Activated T-cell treated with anti-CD3 and anti-CD28 coated beads, Interleukin-2, amount 50 U/mL, for 4 hours (primary cell): ENCODE data around the gene CPD. TPM values are rescaled to one million over a fixed set of nuclear protein-coding genes. Genes with fewer than 3 reads are reported as not detected.

Experiments
- ATAC-seq, 2 donors: fragments of 200-7000 bp; cut with Tn5 transposase; one replicate each; pipeline ENCODE4 v1.10.0; 2021
- DNase-seq: peaks from one replicate; pipeline ENCODE4 v3.0.0-alpha.2; 2020
- H3K27me3 Mint-ChIP-seq: one replicate; pipeline ENCODE4 v1.8.0; 2021; ENCODE audit warnings: low read depth, mixed read lengths
- H3K36me3 Mint-ChIP-seq: one replicate; pipeline ENCODE4 v1.8.0; 2022; ENCODE audit warnings: mixed read lengths; ENCODE audit not compliant: insufficient read depth
- H3K4me1 Mint-ChIP-seq: one replicate; pipeline ENCODE4 v1.8.0; 2021; ENCODE audit warnings: low read depth, mixed read lengths
- H3K4me3 Mint-ChIP-seq: one replicate; pipeline ENCODE4 v1.8.0; 2021; ENCODE audit warnings: mild to moderate bottlenecking, moderate library complexity, mixed read lengths
- H3K9me3 Mint-ChIP-seq: one replicate; pipeline ENCODE4 v1.8.0; 2021; ENCODE audit warnings: mixed read lengths
- total RNA-seq, 3 donors: library from RNA; stranded (reverse); gene quantifications; one replicate each; pipeline ENCODE4 v1.2.1, GENCODE V29; 2021

CPD gene
- total RNA-seq, 3 donors from 2014 or later = 31.1 to 40.2 (median 38.7) TPM

DNA sequence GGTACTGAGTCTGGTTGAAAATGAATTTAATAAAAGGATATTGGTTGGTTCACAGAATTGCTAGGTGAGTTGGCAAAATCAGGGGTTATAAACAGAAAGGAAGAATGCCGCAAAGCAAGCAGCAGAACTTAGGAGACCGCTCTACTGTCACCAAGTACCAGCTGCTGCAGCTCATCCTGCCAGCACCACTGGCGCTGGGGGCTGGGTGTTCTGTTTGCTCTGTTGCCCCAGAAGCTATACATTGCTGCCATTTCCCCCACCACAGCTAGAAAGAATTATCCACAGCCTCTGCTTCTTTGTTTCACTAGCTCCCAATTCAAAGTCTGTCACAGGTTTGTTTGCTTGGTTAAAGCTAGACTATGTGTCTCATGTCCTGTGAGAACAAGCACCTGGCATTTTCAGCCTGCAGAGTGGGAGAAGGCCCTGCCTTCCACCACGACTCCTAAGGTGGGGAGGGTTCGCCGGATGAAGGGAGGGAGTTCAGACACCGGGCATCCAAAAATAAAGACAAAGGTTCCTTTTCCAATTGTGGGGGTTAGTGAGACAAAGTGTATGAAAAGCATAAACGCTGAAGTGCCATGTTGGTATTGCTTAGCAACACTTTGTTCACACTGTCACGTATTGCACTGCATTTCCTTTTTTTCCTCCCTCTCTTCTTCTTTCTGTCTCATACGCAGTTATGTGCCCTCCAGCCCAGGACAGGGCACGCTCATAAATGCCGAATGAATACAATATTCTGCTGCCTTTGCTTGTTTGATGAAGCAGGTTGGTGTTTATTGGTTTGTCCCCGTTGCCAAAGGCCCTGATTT, 9.6 kb upstream of the CPD start:
- Mint-ChIP-seq H3K4me1 (peaks cover 51% of the 10 kb centered on the region), H3K9me3 (no peaks in the 10 kb centered on the region), H3K4me3 (no peak overlapping the region), H3K36me3 (no peaks in the 10 kb centered on the region), H3K27me3 (no peaks in the 10 kb centered on the region)
- DNase-seq (no peak), ATAC-seq (no peak)

- Mint-ChIP-seq H3K36me3 (no peaks in the 10 kb centered on the region), H3K9me3 (no peaks in the 10 kb centered on the region), H3K4me1 (peaks cover 50% of the 10 kb centered on the region), H3K4me3 (no peak overlapping the region), H3K27me3 (no peaks in the 10 kb centered on the region)
- ATAC-seq (no peak), DNase-seq (no peak)
These were observed 8.7 kb upstream of the CPD start for GRCh38 chr17:30369995-30370394.

DNA sequence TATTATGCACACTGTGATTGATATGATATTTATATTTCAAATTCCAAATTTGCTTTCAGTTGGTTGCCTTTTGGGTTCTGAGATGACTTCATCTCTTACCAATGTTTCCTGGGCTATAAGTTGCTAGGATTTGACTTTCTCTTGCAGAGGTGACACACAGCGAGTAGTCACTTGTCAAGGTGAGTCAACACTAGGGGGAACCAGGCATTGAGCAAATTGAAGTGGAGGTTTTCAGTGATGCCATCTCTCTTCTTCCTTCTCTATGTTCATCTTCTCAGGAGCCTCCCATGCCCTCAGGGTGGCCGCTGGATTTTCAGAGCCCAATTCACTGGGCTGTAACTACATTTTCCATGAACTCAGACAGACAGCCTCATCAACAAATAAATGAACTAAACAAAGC, 6.0 kb upstream of the CPD start:
- Mint-ChIP-seq H3K36me3 (no peaks in the 10 kb centered on the region), H3K4me3 (no peak overlapping the region)

DNA sequence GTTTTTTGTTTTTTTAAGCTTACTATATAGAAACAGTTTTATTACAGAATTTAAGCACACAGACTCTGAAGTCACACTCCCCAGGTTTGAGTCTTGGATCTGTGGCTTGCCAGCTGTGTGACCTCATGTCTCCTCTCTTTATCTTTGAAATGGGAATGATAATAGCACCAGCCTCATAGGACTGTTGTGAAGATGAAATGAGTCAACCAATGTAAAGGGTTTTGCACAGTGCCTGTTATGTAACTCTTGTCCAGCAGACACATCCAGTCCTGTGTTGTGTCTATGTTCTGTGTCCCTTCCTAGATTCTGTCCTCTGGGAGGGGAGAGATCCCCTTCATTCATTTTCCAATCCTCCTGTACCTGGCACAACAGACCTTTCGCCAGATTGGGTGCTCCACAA, 3.1 kb upstream of the CPD start:
- H3K4me3 Mint-ChIP-seq = no peak overlapping the region
- peaks cover 54% of the 10 kb centered on the region for H3K4me1 Mint-ChIP-seq
- H3K36me3 Mint-ChIP-seq = peaks cover 5% of the 10 kb centered on the region
- DNase-seq = no peak
- no peaks in the 10 kb centered on the region for H3K9me3 Mint-ChIP-seq
- ATAC-seq = no peak
- H3K27me3 Mint-ChIP-seq = no peaks in the 10 kb centered on the region

More for the DNA sequence above, 6.0 kb upstream of the CPD start:
- peaks cover 53% of the 10 kb centered on the region for H3K4me1 Mint-ChIP-seq
- ATAC-seq = peak; percentile 91 to 95
- no peaks in the 10 kb centered on the region for H3K9me3 Mint-ChIP-seq
- no peak for DNase-seq
- H3K27me3 Mint-ChIP-seq = no peaks in the 10 kb centered on the region

- peaks cover 5% of the 10 kb centered on the region for H3K36me3 Mint-ChIP-seq
- no peaks in the 10 kb centered on the region for H3K27me3 Mint-ChIP-seq
- peak; percentile 44 for DNase-seq
- peak overlapping the region; percentile 35 for H3K4me3 Mint-ChIP-seq
- ATAC-seq = peak; percentile 8 to 37
- H3K9me3 Mint-ChIP-seq = no peaks in the 10 kb centered on the region
- peaks cover 59% of the 10 kb centered on the region for H3K4me1 Mint-ChIP-seq
These were observed 1.9 kb upstream of the CPD start for GRCh38 chr17:30376621-30377452.

GRCh38 chr17:30377574-30378240, 1.0 kb upstream of the CPD start:
- no peaks in the 10 kb centered on the region for H3K27me3 Mint-ChIP-seq
- peak overlapping the region; percentile 86 for H3K4me3 Mint-ChIP-seq

DNA sequence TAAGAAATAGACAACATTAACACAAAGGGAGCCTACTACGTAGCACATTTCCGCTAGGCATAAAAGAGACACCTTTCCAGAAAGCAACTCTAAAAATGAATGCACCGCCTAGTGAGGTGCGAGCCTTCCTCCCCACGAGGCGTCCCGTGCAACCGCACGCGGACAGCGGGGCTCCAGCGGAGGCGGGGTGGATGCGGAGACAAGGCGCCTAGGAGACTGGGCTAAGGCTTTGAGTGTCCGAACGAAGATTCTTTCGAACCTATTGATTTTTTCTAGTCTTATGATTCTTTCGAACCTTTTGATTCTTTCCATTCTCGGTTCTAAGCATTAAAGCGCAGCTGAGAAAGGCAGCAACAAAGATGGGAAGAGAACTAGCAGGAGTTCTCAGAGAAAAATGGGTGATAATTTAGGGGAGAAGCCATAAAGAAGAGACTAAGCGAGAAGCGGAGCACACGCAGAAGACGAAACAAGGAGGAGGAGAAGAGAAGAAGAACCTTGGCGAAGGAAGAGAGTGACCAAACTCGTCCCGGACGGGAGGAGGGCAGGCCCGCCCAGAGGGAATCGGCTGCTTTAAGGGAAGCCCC, 394 bp upstream of the CPD start:
- DNase-seq (peak; percentile 55), ATAC-seq (peak; percentile 20 to 27)
- no peaks in the 10 kb centered on the region for H3K9me3 Mint-ChIP-seq
- H3K36me3 Mint-ChIP-seq = peaks cover 5% of the 10 kb centered on the region
- peaks cover 58% of the 10 kb centered on the region for H3K4me1 Mint-ChIP-seq
- H3K4me3 Mint-ChIP-seq = peak overlapping the region; percentile 86
- no peaks in the 10 kb centered on the region for H3K27me3 Mint-ChIP-seq

More at GRCh38 chr17:30377574-30378240, 1.0 kb upstream of the CPD start:
- DNase-seq (no peak), ATAC-seq (no peak)
- Mint-ChIP-seq H3K9me3 (no peaks in the 10 kb centered on the region), H3K36me3 (peaks cover 5% of the 10 kb centered on the region), H3K4me1 (peaks cover 58% of the 10 kb centered on the region)

DNA sequence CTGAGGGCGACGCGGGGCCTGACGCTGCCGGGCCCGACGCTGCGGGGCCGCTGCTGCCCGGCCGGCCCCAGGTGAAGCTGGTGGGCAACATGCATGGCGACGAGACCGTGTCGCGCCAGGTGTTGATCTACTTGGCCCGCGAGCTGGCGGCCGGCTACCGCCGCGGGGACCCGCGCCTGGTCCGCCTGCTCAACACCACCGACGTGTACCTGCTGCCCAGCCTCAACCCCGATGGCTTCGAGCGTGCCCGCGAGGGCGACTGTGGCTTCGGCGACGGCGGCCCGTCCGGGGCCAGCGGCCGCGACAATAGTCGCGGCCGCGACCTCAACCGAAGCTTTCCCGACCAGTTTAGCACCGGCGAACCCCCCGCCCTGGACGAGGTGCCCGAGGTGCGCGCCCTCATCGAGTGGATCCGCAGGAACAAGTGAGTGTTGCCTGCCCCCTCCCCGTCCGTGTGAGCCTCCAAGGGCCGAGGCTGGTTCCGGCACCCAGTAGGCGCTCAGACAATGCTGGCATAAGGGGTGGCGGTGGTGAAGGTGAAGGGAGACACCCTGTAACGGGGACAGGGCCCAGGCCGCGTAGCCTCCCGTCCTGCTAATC, 676 bp downstream of the CPD start:
- peak; percentile 7 to 8 for ATAC-seq
- H3K27me3 Mint-ChIP-seq = no peaks in the 10 kb centered on the region

GRCh38 chr17:30379903-30380381, 1.2 kb downstream of the CPD start:
- DNase-seq = no peak
- H3K27me3 Mint-ChIP-seq = no peaks in the 10 kb centered on the region

More for the DNA sequence above, 676 bp downstream of the CPD start:
- Mint-ChIP-seq H3K9me3 (no peaks in the 10 kb centered on the region), H3K4me3 (peak overlapping the region; percentile 85), H3K4me1 (peaks cover 61% of the 10 kb centered on the region), H3K36me3 (peaks cover 5% of the 10 kb centered on the region)
- DNase-seq = peak; percentile 21

GRCh38 chr17:30380643-30381339, 2.1 kb downstream of the CPD start:
- no peak for DNase-seq
- Mint-ChIP-seq H3K4me3 (peak overlapping the region; percentile 85), H3K9me3 (no peaks in the 10 kb centered on the region), H3K36me3 (peaks cover 12% of the 10 kb centered on the region), H3K4me1 (peaks cover 63% of the 10 kb centered on the region), H3K27me3 (no peaks in the 10 kb centered on the region)
- ATAC-seq = no peak

More at GRCh38 chr17:30379903-30380381, 1.2 kb downstream of the CPD start:
- no peaks in the 10 kb centered on the region for H3K9me3 Mint-ChIP-seq
- peaks cover 7% of the 10 kb centered on the region for H3K36me3 Mint-ChIP-seq
- peak overlapping the region; percentile 85 for H3K4me3 Mint-ChIP-seq
- peak in 1 of 2 donors; percentile 0 for ATAC-seq
- peaks cover 59% of the 10 kb centered on the region for H3K4me1 Mint-ChIP-seq

DNA sequence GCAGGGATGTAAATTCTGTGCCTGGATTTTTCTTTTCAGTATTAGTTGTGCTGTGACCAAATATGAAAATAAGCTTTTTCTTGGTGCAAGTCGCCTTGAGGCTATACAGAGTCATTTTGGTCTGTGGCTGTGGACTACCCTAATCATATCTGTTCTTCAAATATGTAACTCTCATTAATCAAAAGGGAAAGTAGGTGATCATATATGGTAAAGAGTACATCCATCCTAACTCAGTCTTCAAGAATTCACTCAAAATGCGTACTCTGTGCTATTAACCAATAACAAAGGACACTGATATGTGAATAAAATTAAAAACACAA, 2.6 kb downstream of the CPD start:
- Mint-ChIP-seq H3K4me3 (peak overlapping the region; percentile 85), H3K9me3 (no peaks in the 10 kb centered on the region), H3K36me3 (peaks cover 16% of the 10 kb centered on the region), H3K4me1 (peaks cover 62% of the 10 kb centered on the region), H3K27me3 (no peaks in the 10 kb centered on the region)
- no peak for ATAC-seq
- DNase-seq = no peak

- H3K4me3 Mint-ChIP-seq = no peak overlapping the region
- ATAC-seq = no peak
- peaks cover 52% of the 10 kb centered on the region for H3K4me1 Mint-ChIP-seq
- H3K9me3 Mint-ChIP-seq = no peaks in the 10 kb centered on the region
- peaks cover 21% of the 10 kb centered on the region for H3K36me3 Mint-ChIP-seq
- DNase-seq = no peak
- no peaks in the 10 kb centered on the region for H3K27me3 Mint-ChIP-seq
These were observed 3.6 kb downstream of the CPD start for GRCh38 chr17:30382345-30382744.
